ENCODE measurements around the gene UBXN2A.

UBXN2A gene

DNA sequence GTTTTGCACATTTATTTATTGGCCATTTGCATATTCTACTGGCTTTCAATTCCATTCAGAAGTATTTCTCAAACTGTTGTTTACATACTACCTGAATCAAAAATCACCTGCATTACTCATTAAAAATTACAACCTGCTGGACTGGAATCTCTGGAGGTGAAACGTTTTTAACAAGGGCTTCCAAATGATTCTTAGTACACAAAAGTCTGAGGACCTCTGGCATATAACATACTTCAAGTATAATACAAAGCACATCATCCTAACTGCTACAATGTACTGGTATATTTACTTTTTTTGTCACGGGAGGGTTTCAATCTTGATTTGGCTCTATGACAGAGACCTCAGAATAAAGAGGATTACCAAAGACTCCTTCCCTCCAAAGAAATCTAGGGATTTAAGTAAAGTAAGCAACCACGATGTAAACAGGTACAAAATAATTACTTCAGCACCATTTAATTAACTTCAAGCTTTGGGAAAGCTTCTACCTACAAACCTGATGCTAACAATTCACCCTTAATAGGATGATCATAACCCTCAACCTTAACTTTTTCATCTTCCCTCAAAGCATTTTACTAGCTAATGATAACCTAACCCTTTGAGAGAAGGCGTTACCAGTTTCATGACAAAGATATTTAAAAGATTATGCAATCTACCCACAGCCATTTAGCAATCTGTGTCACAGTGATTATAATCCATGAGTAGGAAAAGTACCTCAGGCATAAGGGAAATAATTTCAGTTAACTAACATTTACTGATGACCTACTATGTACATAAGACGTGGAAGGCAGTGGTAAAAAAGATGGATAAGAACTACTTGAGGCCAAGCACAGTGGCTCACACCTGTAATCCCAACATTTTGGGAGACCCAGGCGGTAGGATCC lies 38.1 kb upstream of the UBXN2A start:
- H3K9me3 ChIP-seq (ENCODE audit: low read length): no peaks in the 10 kb centered on the region
- peaks cover 64% of the 10 kb centered on the region for H3K79me2 ChIP-seq (ENCODE audit: insufficient read depth, low read length)
- no peak overlapping the region for H2AFZ ChIP-seq (ENCODE audit: low read length)
- no peak overlapping the region for H3K27ac ChIP-seq (ENCODE audit: low read depth, low read length, poor library complexity, severe bottlenecking)
- no peaks in the 10 kb centered on the region for H4K20me1 ChIP-seq (ENCODE audit: insufficient read depth, low read length)
- H3K9ac ChIP-seq (ENCODE audit: low read length): no peak overlapping the region
- no peak overlapping the region for H3K4me3 ChIP-seq (ENCODE audit: low read depth, low read length, poor library complexity, severe bottlenecking)
- H3K36me3 ChIP-seq (ENCODE audit: insufficient read depth, low read length): peaks cover under 1% of the 10 kb centered on the region; the same call in 1 of the 2 replicates
- TF ChIP-seq, protein P1, sequence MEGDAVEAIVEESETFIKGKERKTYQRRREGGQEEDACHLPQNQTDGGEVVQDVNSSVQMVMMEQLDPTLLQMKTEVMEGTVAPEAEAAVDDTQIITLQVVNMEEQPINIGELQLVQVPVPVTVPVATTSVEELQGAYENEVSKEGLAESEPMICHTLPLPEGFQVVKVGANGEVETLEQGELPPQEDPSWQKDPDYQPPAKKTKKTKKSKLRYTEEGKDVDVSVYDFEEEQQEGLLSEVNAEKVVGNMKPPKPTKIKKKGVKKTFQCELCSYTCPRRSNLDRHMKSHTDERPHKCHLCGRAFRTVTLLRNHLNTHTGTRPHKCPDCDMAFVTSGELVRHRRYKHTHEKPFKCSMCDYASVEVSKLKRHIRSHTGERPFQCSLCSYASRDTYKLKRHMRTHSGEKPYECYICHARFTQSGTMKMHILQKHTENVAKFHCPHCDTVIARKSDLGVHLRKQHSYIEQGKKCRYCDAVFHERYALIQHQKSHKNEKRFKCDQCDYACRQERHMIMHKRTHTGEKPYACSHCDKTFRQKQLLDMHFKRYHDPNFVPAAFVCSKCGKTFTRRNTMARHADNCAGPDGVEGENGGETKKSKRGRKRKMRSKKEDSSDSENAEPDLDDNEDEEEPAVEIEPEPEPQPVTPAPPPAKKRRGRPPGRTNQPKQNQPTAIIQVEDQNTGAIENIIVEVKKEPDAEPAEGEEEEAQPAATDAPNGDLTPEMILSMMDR (IDR thresholded peaks at IDR 0.05; ENCODE audit: low read length): no peak
- no peak for TF ChIP-seq EZH2 (IDR thresholded peaks at IDR 0.05; ENCODE audit: borderline replicate concordance, low read length)
- no peaks in the 10 kb centered on the region for H3K27me3 ChIP-seq (ENCODE audit: insufficient read depth, low read length)
- H3K9me2 ChIP-seq (ENCODE audit: low read depth, low read length): no peaks in the 10 kb centered on the region
- no peak overlapping the region for H3K4me2 ChIP-seq (ENCODE audit: low read length)
- no peaks in the 10 kb centered on the region for H3F3A ChIP-seq (ENCODE audit: insufficient read depth, low read length)
- peaks cover 25% of the 10 kb centered on the region for H3K4me1 ChIP-seq (ENCODE audit: insufficient read depth, low read length, severe bottlenecking)

DNA sequence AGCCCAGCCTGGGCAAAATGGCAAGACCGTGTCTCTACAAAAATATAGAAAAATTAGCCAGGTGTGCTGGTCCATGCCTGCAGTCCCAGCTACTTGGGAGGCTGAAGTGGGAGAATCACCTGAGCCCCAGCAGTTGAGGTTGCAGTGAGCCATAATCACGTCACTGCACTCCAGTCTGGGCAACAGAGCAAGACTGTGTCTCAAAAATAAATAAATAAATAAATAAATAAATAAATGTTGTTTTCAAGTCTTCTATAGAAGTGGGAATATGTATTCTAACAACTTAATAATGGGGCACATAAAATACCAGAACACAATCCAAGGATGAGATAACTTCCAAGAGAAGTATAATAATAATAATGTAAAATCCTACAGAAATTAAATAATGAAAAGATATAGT lies 37.2 kb upstream of the UBXN2A start:
- H3K9me3 ChIP-seq (ENCODE audit: low read length): no peaks in the 10 kb centered on the region
- no peak overlapping the region for H3K9ac ChIP-seq (ENCODE audit: low read length)
- H3K4me1 ChIP-seq (ENCODE audit: insufficient read depth, low read length, severe bottlenecking): peaks cover 25% of the 10 kb centered on the region
- no peak overlapping the region for H3K4me2 ChIP-seq (ENCODE audit: low read length)
- no peaks in the 10 kb centered on the region for H3K9me2 ChIP-seq (ENCODE audit: low read depth, low read length)
- no peaks in the 10 kb centered on the region for H4K20me1 ChIP-seq (ENCODE audit: insufficient read depth, low read length)
- H3K4me3 ChIP-seq (ENCODE audit: low read depth, low read length, poor library complexity, severe bottlenecking): no peak overlapping the region
- no peak for TF ChIP-seq EZH2 (IDR thresholded peaks at IDR 0.05; ENCODE audit: borderline replicate concordance, low read length)
- TF ChIP-seq, protein P1 (IDR thresholded peaks at IDR 0.05; ENCODE audit: low read length): no peak
- H3K36me3 ChIP-seq (ENCODE audit: insufficient read depth, low read length): no peaks in the 10 kb centered on the region
- H2AFZ ChIP-seq (ENCODE audit: low read length): no peak overlapping the region
- no peak overlapping the region for H3K27ac ChIP-seq (ENCODE audit: low read depth, low read length, poor library complexity, severe bottlenecking)
- H3K79me2 ChIP-seq (ENCODE audit: insufficient read depth, low read length): peaks cover 58% of the 10 kb centered on the region
- H3F3A ChIP-seq (ENCODE audit: insufficient read depth, low read length): no peaks in the 10 kb centered on the region
- no peaks in the 10 kb centered on the region for H3K27me3 ChIP-seq (ENCODE audit: insufficient read depth, low read length)

DNA sequence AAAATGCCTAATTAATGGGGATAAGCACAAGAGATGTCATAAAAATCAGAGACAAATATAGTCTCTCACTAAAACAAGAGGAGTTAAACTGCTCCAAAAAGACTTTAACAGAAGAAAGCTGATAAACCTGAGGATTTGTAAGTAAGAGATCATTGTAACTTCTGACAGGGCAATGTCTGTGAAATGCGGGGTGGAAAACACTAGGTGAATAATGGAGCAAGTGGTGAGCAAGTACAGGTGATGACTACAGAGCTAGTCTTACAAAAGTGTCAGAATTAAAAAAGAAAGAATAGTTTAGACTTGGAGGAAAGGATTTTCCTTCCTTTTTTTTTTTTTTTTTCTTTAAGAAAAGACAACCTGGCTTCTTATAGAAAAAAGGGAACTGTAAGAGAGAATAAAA lies 36.0 kb upstream of the UBXN2A start:
- Histone ChIP-seq H4K20me1 (ENCODE audit: insufficient read depth, low read length) (no peaks in the 10 kb centered on the region), H3K27ac (ENCODE audit: low read depth, low read length, poor library complexity, severe bottlenecking) (peak overlapping the region; percentile 3)
- TF ChIP-seq, protein P1 (IDR thresholded peaks at IDR 0.05; ENCODE audit: low read length): no peak
- no peak for TF ChIP-seq EZH2 (IDR thresholded peaks at IDR 0.05; ENCODE audit: borderline replicate concordance, low read length)

More for the DNA sequence above, 36.0 kb upstream of the UBXN2A start:
- Histone ChIP-seq H3K4me3 (ENCODE audit: low read depth, low read length, poor library complexity, severe bottlenecking) (no peak overlapping the region), H3K9ac (ENCODE audit: low read length) (no peak overlapping the region), H3K4me1 (ENCODE audit: insufficient read depth, low read length, severe bottlenecking) (peaks cover 25% of the 10 kb centered on the region), H3F3A (ENCODE audit: insufficient read depth, low read length) (no peaks in the 10 kb centered on the region), H3K4me2 (ENCODE audit: low read length) (no peak overlapping the region; the same call in 1 of the 2 replicates), H3K79me2 (ENCODE audit: insufficient read depth, low read length) (peaks cover 62% of the 10 kb centered on the region), H3K27me3 (ENCODE audit: insufficient read depth, low read length) (no peaks in the 10 kb centered on the region), H3K9me2 (ENCODE audit: low read depth, low read length) (no peaks in the 10 kb centered on the region), H2AFZ (ENCODE audit: low read length) (no peak overlapping the region), H3K9me3 (ENCODE audit: low read length) (no peaks in the 10 kb centered on the region), H3K36me3 (ENCODE audit: insufficient read depth, low read length) (no peaks in the 10 kb centered on the region)

All from OCI-LY1 (cell line).